OCI-M2 (cell line): ENCODE data around the gene ABHD12.

Source experiments
- DNase-seq: peaks from one replicate; lab custom pipeline; 2025; ENCODE audit not compliant: unreplicated experiment; lab: John Stamatoyannopoulos, UW

The ABHD12 gene

GRCh38 chr20:25259358-25259757 lies 131.3 kb downstream of the ABHD12 start:
- no peak for DNase-seq

- DNase-seq = no peak
Measured at GRCh38 chr20:25258828-25259227, 131.8 kb downstream of the ABHD12 start.

DNA sequence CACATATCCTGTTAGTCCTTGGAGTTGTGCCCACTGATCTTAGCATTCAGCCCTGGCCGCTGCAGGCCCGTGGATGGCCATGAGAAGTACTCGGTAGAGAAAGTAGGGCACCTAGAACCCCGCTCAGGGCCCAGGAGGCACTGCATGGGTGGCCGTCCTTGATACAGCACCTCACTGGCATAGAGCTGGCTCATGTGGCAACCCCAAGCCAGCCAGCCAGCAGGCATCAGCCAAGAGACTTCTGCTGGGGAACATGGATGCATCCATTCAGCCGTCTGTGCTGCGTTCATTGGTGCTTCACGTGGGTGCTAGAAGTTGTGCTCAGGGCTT lies 132.2 kb downstream of the ABHD12 start:
- DNase-seq = no peak

DNA sequence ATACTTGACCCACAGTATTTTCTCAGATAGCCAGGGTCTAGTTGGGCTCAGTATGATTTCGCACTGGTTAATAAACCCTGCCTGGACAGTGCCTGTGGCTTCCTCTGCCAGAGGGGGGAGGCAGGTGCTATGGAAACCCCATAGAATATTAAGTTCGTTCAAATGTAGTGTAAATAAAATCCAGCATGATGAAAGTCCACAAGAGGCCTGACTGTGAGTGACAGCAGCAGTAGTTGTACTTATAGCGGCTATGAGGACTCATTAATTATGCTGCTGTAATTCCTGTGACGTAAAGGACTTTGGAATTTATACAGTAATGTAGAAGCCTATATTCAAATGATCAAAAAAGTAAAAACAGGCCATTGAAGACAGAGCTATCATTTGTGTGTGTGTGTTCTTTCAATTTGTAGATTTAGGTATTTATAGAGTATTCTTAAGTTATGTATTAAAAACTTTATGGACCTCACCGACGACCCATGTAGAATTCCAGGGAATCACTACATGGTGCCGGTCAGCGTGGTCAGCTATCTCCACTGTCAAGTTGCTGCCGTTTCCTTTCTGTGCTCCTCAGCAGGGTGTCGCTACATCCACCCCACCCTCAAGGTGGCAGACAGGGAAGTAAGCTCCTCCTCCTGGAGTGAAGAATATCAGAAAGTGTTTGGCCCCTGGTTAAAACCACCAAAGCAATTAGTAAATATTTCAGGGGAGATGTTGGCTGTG lies 132.7 kb downstream of the ABHD12 start:
- DNase-seq = no peak

- DNase-seq = no peak
Measured at GRCh38 chr20:25257130-25257529, 133.5 kb downstream of the ABHD12 start.

DNA sequence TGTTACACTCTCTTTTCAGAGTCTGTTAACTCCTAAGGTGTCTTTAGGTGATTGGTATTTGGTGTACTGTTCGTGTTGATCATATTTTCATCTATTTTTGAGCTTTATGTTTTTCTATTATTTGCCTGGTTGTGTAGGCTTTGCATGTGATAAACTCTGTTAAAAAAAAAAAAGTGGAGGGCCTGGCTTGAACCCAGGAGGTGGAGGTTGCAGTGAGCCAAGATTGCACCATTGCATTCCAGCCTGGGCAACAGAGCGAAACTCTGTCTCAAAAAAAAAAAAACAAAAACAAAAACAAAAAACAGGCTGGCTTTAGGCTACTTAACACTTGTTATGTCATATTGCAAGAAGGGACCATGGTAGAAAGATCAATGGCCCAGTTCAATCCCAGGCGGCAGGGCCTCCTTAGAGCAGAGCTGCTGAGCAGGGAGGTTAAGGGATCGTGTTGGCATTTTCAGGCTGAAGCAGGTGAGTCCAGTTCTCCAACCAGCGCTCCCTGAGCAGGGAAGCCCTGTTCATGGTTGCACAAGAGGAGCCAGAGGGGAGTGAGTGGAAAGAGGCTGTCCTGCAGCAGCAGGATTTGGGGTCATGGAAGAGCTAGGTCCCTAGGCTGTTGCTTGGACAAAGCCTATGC lies 134.3 kb downstream of the ABHD12 start:
- no peak for DNase-seq

- no peak for DNase-seq
Measured at GRCh38 chr20:25254986-25255680, 135.5 kb downstream of the ABHD12 start.

DNA sequence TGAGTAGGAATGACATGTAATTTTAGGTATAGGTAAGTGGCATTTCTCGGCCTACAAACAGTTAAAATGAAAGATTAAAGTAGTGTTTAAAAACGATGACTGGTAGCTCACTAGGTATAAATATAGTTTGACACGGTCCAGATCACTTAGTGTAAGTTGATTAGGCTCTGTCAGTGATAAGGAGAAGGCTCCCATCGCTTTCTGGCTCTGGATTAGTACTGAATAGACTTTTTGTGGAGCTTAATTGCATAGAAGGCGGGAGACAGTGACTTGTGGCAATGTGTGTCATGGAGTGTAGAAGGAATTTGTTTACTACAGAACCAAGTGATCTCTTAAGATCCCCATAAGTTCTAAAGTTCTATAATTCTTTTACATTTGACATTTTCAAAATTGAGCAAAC lies 136.1 kb downstream of the ABHD12 start:
- no peak for DNase-seq

DNA sequence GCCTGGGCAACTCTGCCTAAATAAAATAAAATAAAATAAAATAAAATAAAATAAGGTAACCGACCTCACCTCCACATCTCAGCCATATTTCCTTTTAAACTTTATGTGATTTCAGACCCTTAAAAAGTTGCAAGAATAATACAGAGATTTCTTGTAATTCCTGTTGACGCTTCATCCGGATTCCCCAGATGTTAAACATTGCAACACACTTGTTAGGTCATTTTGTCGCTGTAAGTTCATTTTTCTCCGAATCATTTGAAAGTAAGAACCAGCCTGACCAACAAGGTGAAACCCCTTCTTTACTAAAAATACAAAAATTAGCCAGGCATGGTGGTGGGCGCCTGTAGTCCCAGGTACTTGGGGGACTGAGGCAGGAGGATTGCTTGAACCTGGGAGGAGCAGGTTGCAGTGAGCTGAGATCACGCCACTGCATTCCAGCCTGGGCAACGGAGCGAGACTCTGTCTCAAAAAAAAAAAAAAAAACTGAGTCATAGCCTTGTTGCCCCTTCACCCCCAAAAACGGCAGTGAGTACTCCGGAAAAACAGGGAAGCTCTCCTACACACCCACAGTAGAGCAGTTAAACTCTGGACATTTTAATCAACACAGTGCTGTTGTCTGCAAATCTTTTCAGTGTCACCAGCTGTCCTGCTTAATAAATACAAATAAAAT lies 136.9 kb downstream of the ABHD12 start:
- DNase-seq = no peak

DNA sequence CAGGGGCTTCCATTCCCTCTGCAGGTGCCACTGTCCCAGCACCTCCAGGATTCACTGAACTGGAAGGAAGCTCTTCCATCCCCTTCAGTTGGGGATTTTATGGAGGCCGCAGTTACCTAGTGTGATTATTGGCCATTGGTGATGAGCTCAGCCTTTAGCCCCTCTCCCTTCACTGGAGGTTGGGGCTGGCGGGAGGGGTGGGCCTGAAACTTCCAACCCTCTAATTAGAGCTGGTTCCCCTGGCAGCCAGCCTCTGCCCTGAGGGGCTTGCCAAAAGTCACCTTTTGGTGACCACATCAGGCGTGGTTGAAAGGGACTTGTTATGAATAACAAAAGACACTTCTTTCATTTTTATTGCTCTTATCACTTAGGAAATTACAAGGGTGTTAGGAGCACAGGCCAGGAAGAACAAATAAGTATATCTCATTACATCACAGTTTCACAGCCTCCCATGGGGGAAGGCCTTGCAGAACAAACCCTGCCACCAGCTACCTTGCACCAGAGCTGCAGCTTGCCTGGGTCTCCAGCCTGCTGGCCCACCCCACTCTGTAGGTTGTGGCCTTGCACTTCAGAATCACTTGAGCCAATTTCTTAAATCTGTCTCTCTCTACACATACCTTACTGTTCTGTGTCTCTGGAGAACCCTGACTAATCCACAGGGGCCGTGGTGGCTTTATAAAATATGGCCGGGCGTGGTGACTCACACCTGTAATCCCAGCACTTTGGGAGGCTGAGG lies 137.8 kb downstream of the ABHD12 start:
- no peak for DNase-seq

DNA sequence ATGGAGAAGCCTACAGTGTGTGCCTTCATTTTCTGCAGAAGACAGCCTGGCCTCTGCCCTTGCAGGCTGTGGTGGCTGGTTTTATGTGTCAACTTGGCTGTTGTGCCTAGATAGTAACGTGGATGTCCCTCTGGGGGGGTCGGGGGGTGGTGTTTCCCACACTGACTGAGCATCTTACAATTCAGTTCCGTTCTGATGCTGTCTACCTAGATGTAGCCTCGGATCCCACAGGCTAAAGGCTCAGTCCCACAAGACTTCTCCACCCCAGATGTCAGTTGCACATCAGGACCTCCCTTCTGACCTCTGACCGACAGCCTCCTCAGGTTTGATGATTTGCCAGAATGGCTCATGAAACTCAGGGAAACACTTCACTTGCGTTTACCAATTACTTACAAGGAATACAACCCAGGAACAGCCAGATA lies 138.4 kb downstream of the ABHD12 start:
- DNase-seq = no peak

DNA sequence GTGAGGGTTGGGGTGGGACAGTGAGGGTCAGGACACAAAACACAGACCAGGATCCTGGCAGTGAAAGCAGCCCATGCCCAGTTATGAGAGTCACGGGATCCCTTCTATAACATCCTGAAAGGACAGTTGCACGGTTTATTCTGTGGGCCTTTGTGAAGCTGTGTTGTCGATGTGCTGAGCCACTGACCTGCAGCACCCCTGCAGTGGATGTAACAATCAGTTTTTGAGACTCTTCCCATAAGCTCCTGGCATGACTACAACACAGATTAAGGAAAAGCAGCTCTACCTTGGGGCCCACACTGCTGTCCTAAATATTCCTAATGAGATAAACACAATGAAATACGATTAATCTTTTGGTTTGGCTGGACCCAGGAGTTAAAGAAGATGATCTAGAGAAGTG lies 139.1 kb downstream of the ABHD12 start:
- no peak for DNase-seq

- no peak for DNase-seq
Measured at GRCh38 chr20:25251019-25251418, 139.6 kb downstream of the ABHD12 start.

DNA sequence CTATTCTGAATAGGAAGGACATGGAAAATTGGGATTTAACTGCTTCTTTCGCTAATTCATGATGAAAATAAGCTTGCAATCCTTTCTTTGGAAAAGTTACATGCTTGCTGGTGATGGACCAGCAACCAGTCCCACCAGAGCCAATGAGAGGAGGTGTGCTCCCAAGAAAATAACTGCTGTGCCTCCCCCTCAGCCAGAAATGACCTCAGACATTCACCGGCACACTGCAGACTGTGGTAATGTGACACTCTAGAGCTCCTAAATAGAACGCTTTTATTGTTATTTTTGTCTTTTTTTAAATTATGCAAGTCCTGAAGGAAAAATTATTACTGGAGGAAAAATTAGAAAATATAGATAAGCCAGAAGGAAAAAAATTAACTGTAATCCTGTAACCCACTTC lies 140.1 kb downstream of the ABHD12 start:
- no peak for DNase-seq
